Smooth muscle cell (in vitro differentiated cells): ENCODE measurements around the gene NECTIN4. TPM values are rescaled to one million over a fixed set of nuclear protein-coding genes. Genes with fewer than 3 reads are reported as not detected.

Source experiments
- DNase-seq: peaks from one replicate; lab custom pipeline; 2025; ENCODE audit not compliant: unreplicated experiment; lab: John Stamatoyannopoulos, UW
- H2AFZ ChIP-seq: fragments of 200-600 bp; sonication (generic); 2 replicates; pipeline ENCODE4 v1.6.0; 2016; ENCODE audit warnings: antibody characterized with exemption, low read depth, mild to moderate bottlenecking
- H3F3A ChIP-seq: fragments of 200-600 bp; sonication (generic); 2 replicates; pipeline ENCODE4 v1.6.0; 2017; ENCODE audit warnings: antibody characterized with exemption, low read depth
- H3K27ac ChIP-seq: fragments of 200-600 bp; sonication (generic); 2 replicates; pipeline ENCODE4 v1.5.1; 2016; ENCODE audit warnings: low read depth, mild to moderate bottlenecking
- H3K27me3 ChIP-seq: fragments of 200-600 bp; sonication (generic); 2 replicates; pipeline ENCODE4 v1.6.1; 2016; ENCODE audit warnings: low read depth, mild to moderate bottlenecking
- H3K36me3 ChIP-seq: fragments of 200-600 bp; sonication (generic); 2 replicates; pipeline ENCODE4 v1.5.1; 2016; ENCODE audit warnings: low read depth
- H3K4me1 ChIP-seq: fragments of 200-600 bp; sonication (generic); 2 replicates; pipeline ENCODE4 v1.5.1; 2016; ENCODE audit warnings: low read depth
- H3K4me2 ChIP-seq: fragments of 200-600 bp; sonication (generic); 2 replicates; pipeline ENCODE4 v1.6.0; 2016; ENCODE audit warnings: mild to moderate bottlenecking
- H3K4me3 ChIP-seq: fragments of 200-600 bp; sonication (generic); 2 replicates; pipeline ENCODE4 v1.5.1; 2016; ENCODE audit warnings: mild to moderate bottlenecking
- H3K79me2 ChIP-seq: fragments of 200-600 bp; sonication (generic); 2 replicates; pipeline ENCODE4 v1.6.0; 2016; ENCODE audit warnings: low read depth, mild to moderate bottlenecking
- H3K9ac ChIP-seq: fragments of 200-600 bp; sonication (generic); 2 replicates; pipeline ENCODE4 v1.6.0; 2016; ENCODE audit warnings: low read depth
- H3K9me3 ChIP-seq: fragments of 200-600 bp; sonication (generic); replicated peaks from 2 replicates; pipeline ENCODE4 v1.5.1; 2016; ENCODE audit warnings: low read depth
- H4K20me1 ChIP-seq: fragments of 200-600 bp; sonication (generic); 2 replicates; pipeline ENCODE4 v1.6.0; 2016; ENCODE audit warnings: low read depth
- CTCF ChIP-seq: fragments of 200-600 bp; sonication (generic); IDR thresholded peaks from 2 replicates; pipeline ENCODE4 v1.5.1; 2017; ENCODE audit warnings: borderline replicate concordance, mild to moderate bottlenecking, antibody characterized with exemption; ENCODE audit not compliant: insufficient read depth, poor library complexity, severe bottlenecking
- WGBS: methylation state at CpG from one replicate; pipeline ENCODE4 v1.1.7; 2016; ENCODE audit warnings: low lambda C conversion rate; 5-methylcytosine and 5-hydroxymethylcytosine counted together
- polyA plus RNA-seq: library from polyadenylated mRNA; unstranded; fragments of >200 nt; fragmentation: Nextera tagmentation; extraction: Ambion mirVana; gene quantifications from 2 replicates; pipeline ENCODE4 v1.2.1, GENCODE V29; 2016
- total RNA-seq: library from RNA; depleted of rRNA; stranded (reverse); fragments of >200 nt; gene quantifications from 2 replicates; pipeline ENCODE4 v1.2.3, GENCODE V29; 2014

Gene NECTIN4
- total and polyA plus RNA-seq, 2 experiments from 2014 or later: 12.7 to 18.2 TPM

DNA sequence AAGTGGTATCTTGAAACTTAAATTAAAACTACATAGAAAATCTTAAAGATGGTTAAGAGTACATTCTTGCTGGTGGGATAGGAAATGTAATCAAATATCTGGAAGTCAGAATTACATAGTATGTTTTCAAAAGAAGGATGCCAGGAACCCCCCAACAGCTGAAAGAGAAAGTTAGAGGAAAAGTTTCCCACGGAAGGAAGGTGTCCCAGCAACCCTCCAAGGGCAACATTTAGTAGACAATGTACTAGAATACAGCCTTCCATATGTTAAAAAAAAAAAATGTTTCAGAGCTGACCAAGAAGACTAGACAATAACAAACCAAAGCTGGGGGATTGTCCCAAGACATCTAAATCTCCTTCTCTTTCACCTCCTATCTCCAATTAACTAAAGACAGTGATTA lies 40.9 kb upstream of the NECTIN4 start:
- Histone ChIP-seq H2AFZ (no peak overlapping the region), H3K79me2 (peaks cover 82% of the 10 kb centered on the region), H3F3A (peaks cover 5% of the 10 kb centered on the region), H3K27me3 (no peaks in the 10 kb centered on the region), H3K9me3 (no peaks in the 10 kb centered on the region), H3K9ac (no peak overlapping the region), H3K4me1 (peaks cover 19% of the 10 kb centered on the region), H3K4me2 (peak overlapping the region; percentile 85), H3K27ac (peak overlapping the region; percentile 1), H3K4me3 (peak overlapping the region; percentile 65), H3K36me3 (peaks cover 3% of the 10 kb centered on the region), H4K20me1 (peaks cover 50% of the 10 kb centered on the region)
- 64% methylated on average over 1 of the region's 1 CpG for WGBS
- TF ChIP-seq CTCF: no peak
- DNase-seq: no peak

DNA sequence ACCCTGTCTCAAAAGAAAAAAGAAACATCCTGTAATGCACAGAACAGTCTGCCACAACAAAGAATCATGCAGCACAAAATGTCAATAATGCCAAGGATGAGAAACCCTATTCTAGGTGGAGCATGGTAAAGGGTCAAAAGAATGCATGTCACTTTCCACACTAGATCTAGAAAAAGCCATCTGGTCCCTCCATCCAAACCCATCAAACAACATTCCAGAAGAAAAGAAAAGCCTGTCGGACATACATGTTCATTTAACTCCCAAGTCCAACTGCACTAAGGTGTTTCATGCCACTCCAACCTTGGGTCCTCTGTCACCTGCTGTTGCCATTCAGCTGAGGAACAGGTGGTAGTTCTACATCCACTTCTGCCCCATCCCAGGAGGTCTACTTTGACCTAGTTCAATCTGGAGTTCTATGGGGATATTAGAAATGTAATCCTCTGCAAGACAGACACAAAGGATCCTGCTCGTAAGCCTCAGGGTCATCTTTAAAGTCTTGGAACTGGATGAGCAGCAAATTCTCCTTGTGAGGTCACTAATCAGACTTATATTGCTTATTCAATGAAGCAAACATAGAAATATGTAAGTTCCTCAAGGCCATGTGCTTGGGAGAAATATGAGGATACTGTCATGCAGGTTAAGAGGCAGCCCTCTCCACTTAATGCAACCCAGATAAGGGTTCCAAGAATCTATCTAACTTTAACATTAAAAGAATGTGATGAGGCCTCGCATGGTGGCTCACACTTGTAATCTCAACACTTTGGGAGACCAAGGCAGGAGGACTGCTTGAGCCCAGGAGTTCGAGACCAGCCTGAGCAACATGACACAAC lies 39.4 kb upstream of the NECTIN4 start:
- Histone ChIP-seq H3K4me3 (no peak overlapping the region), H3K79me2 (peaks cover 71% of the 10 kb centered on the region), H3K9me3 (no peaks in the 10 kb centered on the region), H4K20me1 (peaks cover 49% of the 10 kb centered on the region), H2AFZ (no peak overlapping the region), H3K4me2 (no peak overlapping the region), H3K27ac (peak overlapping the region; percentile 1), H3F3A (peaks cover 5% of the 10 kb centered on the region), H3K4me1 (peaks cover 19% of the 10 kb centered on the region), H3K27me3 (no peaks in the 10 kb centered on the region), H3K9ac (no peak overlapping the region), H3K36me3 (peaks cover 3% of the 10 kb centered on the region)
- WGBS: 92% methylated on average over 4 of the region's 4 CpGs
- TF ChIP-seq CTCF: no peak
- DNase-seq: no peak

DNA sequence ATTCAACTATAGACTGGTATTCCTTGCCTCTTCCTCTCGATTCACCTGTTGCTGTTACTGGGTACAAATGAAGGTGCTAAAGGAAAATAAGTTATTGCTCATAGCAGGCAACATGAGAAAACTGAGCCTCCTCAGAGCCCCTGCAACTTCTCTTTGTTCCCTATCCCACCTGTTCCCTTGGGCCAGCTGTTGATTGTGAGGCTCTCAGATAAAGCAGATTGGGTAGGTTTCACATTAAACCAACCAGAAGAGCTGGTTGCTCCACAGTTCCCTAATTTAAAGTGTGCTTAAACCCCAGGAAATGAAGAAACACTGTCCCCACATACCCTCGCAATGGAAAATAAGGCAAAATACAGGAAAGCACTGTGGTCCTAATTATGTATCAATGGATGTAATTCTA lies 38.3 kb upstream of the NECTIN4 start:
- no peak overlapping the region for H2AFZ ChIP-seq
- no peak overlapping the region for H3K4me2 ChIP-seq
- H3K4me1 ChIP-seq: peaks cover 19% of the 10 kb centered on the region
- H3K27ac ChIP-seq: no peak overlapping the region
- TF ChIP-seq CTCF: no peak
- 100% methylated on average over 2 of the region's 2 CpGs for WGBS
- no peak for DNase-seq
- no peak overlapping the region for H3K9ac ChIP-seq
- no peaks in the 10 kb centered on the region for H3K9me3 ChIP-seq
- H3K36me3 ChIP-seq: peaks cover 3% of the 10 kb centered on the region
- peaks cover 49% of the 10 kb centered on the region for H4K20me1 ChIP-seq
- H3K27me3 ChIP-seq: no peaks in the 10 kb centered on the region
- H3F3A ChIP-seq: peaks cover 5% of the 10 kb centered on the region
- no peak overlapping the region for H3K4me3 ChIP-seq
- peaks cover 70% of the 10 kb centered on the region for H3K79me2 ChIP-seq

GRCh38 chr1:161122967-161123366 lies 33.6 kb upstream of the NECTIN4 start:
- Histone ChIP-seq H3K79me2 (peaks cover 39% of the 10 kb centered on the region), H3K27ac (no peak overlapping the region), H2AFZ (no peak overlapping the region), H3K4me1 (peaks cover 11% of the 10 kb centered on the region), H4K20me1 (peaks cover 34% of the 10 kb centered on the region), H3K9me3 (no peaks in the 10 kb centered on the region), H3K9ac (no peak overlapping the region), H3K4me3 (no peak overlapping the region), H3K27me3 (no peaks in the 10 kb centered on the region), H3K36me3 (peaks cover 2% of the 10 kb centered on the region), H3K4me2 (no peak overlapping the region), H3F3A (peaks cover 25% of the 10 kb centered on the region)
- no peak for DNase-seq
- no peak for TF ChIP-seq CTCF
- 91% methylated on average over 6 of the region's 6 CpGs for WGBS
